Gastroesophageal sphincter (tissue), 4 donors: ENCODE results near the gene ZSCAN5A. TPM values are rescaled to one million over a fixed set of nuclear protein-coding genes. Genes with fewer than 3 reads are reported as not detected.
"Not testable (repeated sequence)": the region's sequence is repeated elsewhere in the genome, so short reads cannot be mapped to it uniquely, and the experiment has no call there.

ENCODE experiments used
- ATAC-seq: fragments of 150-250 bp; one replicate; pipeline ENCODE4 v1.9.1; 2016; ENCODE audit warnings: mild to moderate bottlenecking, moderate library complexity
- H3K27ac ChIP-seq, 4 donors: fragments of 200-600 bp; sonication (generic) in 3 of 4; 1 replicate in 3 of 4; 2 replicates in 1 of 4; pipeline ENCODE4 v1.5.1; 2016 to 2019
- H3K27me3 ChIP-seq: fragments of 200-600 bp; sonication (generic); one replicate; pipeline ENCODE4 v1.5.1; 2019
- H3K36me3 ChIP-seq, 2 donors: fragments of 200-600 bp; sonication (generic); one replicate each; pipeline ENCODE4 v1.5.1; 2019; ENCODE audit warnings: control low read depth in 1 of 2
- H3K4me1 ChIP-seq, 3 donors: fragments of 200-600 bp; sonication (generic); 1 replicate in 2 of 3; 2 replicates in 1 of 3; pipeline ENCODE4 v1.5.1; 2016 to 2019; ENCODE audit warnings: control low read depth in 2 of 3
- H3K4me3 ChIP-seq, 2 donors: fragments of 200-600 bp; sonication (generic); one replicate each; pipeline ENCODE4 v1.5.1; 2019; ENCODE audit warnings: mild to moderate bottlenecking in 1 of 2, moderate library complexity in 1 of 2
- H3K9me3 ChIP-seq, 3 donors: fragments of 200-600 bp; sonication (generic); one replicate each; pipeline ENCODE4 v1.5.1; 2017 to 2019; ENCODE audit warnings: control low read depth in 2 of 3
- CTCF ChIP-seq, 4 experiments: fragments of 200-600 bp in 2 of 4; fragments of 450-650 bp in 2 of 4; sonication (generic) in 1 of 4; IDR thresholded peaks; one replicate each; pipeline ENCODE4 v1.5.1; 2017 to 2019; ENCODE audit warnings: antibody characterized with exemption in 4 of 4, mild to moderate bottlenecking in 2 of 4, moderate library complexity in 2 of 4
- EP300 ChIP-seq: sonication (generic); formaldehyde crosslinking; IDR thresholded peaks from one replicate; pipeline ENCODE4 v1.6.1; 2017; ENCODE audit warnings: antibody characterized with exemption, mild to moderate bottlenecking
- POLR2A ChIP-seq, 2 donors: fragments of 450-650 bp; IDR thresholded peaks; one replicate each; pipeline ENCODE4 v1.6.1; 2017; ENCODE audit warnings: antibody characterized with exemption in 2 of 2, mild to moderate bottlenecking in 2 of 2, moderate library complexity in 1 of 2
- POLR2AphosphoS5 ChIP-seq: sonication (generic); formaldehyde crosslinking; IDR thresholded peaks from one replicate; pipeline ENCODE4 v1.6.1; 2017; ENCODE audit warnings: antibody characterized with exemption
- WGBS, 2 donors: methylation state at CpG; one replicate each; pipeline ENCODE4 v1.1.5; 2018; ENCODE audit warnings: low coverage in 1 of 2; 5-methylcytosine and 5-hydroxymethylcytosine counted together
- total RNA-seq, 4 donors: library from RNA; depleted of rRNA; stranded (reverse); fragments of >200 nt; gene quantifications; one replicate each; pipeline ENCODE4 v1.1.0, GENCODE V29; 2016

The ZSCAN5A gene
- total RNA-seq, 4 donors from 2014 or later, result 3.0 to 6.3 (median 4.0) TPM

- Histone ChIP-seq H3K27ac (no peak overlapping the region), H3K4me1 (peaks cover 0 to 30% (median 0%) of the 10 kb centered on the region in 3 donors), H3K27me3 (no peaks in the 10 kb centered on the region), H3K4me3 (no peak overlapping the region), H3K36me3 (peaks cover 0 to 33% of the 10 kb centered on the region in 2 donors), H3K9me3 (no peaks in the 10 kb centered on the region)
- no peak for ATAC-seq
- 67 to 78% methylated on average over 9 of the region's 10 CpGs for WGBS, 2 donors
- no peak for TF ChIP-seq CTCF (IDR thresholded peaks at IDR 0.05)
- no peak for TF ChIP-seq POLR2AphosphoS5
- TF ChIP-seq EP300, result no peak
- TF ChIP-seq POLR2A (IDR thresholded peaks at IDR 0.05), result no peak
Measured at GRCh38 chr19:56312787-56313657, 1.6 kb downstream of the ZSCAN5A start.

- Histone ChIP-seq H3K4me3 (no peak overlapping the region), H3K27me3 (no peaks in the 10 kb centered on the region), H3K4me1 (peaks cover 0 to 30% (median 0%) of the 10 kb centered on the region in 3 donors), H3K27ac (no peak overlapping the region), H3K36me3 (peaks cover 0 to 33% of the 10 kb centered on the region in 2 donors), H3K9me3 (no peaks in the 10 kb centered on the region)
- no peak for TF ChIP-seq POLR2A (IDR thresholded peaks at IDR 0.05)
- ATAC-seq, result no peak
- 64 to 71% methylated on average over 4 of the region's 4 CpGs for WGBS, 2 donors
Measured at GRCh38 chr19:56312342-56312741, 2.3 kb downstream of the ZSCAN5A start.

GRCh38 chr19:56310462-56310861 is 4.2 kb downstream of the ZSCAN5A start:
- ATAC-seq, result no peak
- Histone ChIP-seq H3K27me3 (no peaks in the 10 kb centered on the region), H3K27ac (no peak overlapping the region), H3K36me3 (peaks cover 0 to 37% of the 10 kb centered on the region in 2 donors), H3K4me1 (peaks cover 0 to 23% (median 0%) of the 10 kb centered on the region in 3 donors), H3K9me3 (no peaks in the 10 kb centered on the region), H3K4me3 (no peak overlapping the region)
- WGBS, 2 donors, result 57 to 64% methylated on average over 3 to 5 of the region's 8 CpGs
- no peak for TF ChIP-seq POLR2A (IDR thresholded peaks at IDR 0.05)
- no peak for TF ChIP-seq EP300
- no peak for TF ChIP-seq CTCF (IDR thresholded peaks at IDR 0.05)
- no peak for TF ChIP-seq POLR2AphosphoS5

- H3K36me3 ChIP-seq, result peaks cover 0 to 45% of the 10 kb centered on the region in 2 donors
- no peak overlapping the region for H3K4me3 ChIP-seq
- no peak for ATAC-seq
- peaks cover 0 to 21% (median 0%) of the 10 kb centered on the region in 3 donors for H3K4me1 ChIP-seq
- 88 to 100% methylated on average over 1 to 2 of the region's 11 CpGs for WGBS, 2 donors
- H3K27ac ChIP-seq, result no peak overlapping the region
- H3K9me3 ChIP-seq, result no peaks in the 10 kb centered on the region
- H3K27me3 ChIP-seq, result no peaks in the 10 kb centered on the region
- peak in 3 of 4 experiments; percentile 23 to 59 (median 25) for TF ChIP-seq CTCF (IDR thresholded peaks at IDR 0.05)
- no peak for TF ChIP-seq POLR2A (IDR thresholded peaks at IDR 0.05)
- no peak for TF ChIP-seq EP300
- TF ChIP-seq POLR2AphosphoS5, result no peak
Measured at GRCh38 chr19:56309511-56310185, 5.0 kb downstream of the ZSCAN5A start.

GRCh38 chr19:56308792-56309191 is 5.8 kb downstream of the ZSCAN5A start:
- ATAC-seq, result no peak
- no peak for TF ChIP-seq POLR2A (IDR thresholded peaks at IDR 0.05)
- no peak for TF ChIP-seq EP300
- no peak for TF ChIP-seq CTCF (IDR thresholded peaks at IDR 0.05)
- TF ChIP-seq POLR2AphosphoS5, result no peak
- no peak overlapping the region for H3K4me3 ChIP-seq
- H3K27ac ChIP-seq, result no peak overlapping the region
- H3K9me3 ChIP-seq, result no peaks in the 10 kb centered on the region
- 78 to 83% methylated on average over 7 of the region's 7 CpGs for WGBS, 2 donors
- H3K4me1 ChIP-seq, result peaks cover 0 to 17% (median 0%) of the 10 kb centered on the region in 3 donors
- peaks cover 0 to 54% of the 10 kb centered on the region in 2 donors for H3K36me3 ChIP-seq
- no peaks in the 10 kb centered on the region for H3K27me3 ChIP-seq

GRCh38 chr19:56307062-56307461 is 7.6 kb downstream of the ZSCAN5A start:
- peaks cover 0 to 59% of the 10 kb centered on the region in 2 donors for H3K36me3 ChIP-seq
- H3K4me1 ChIP-seq, H3K27me3 ChIP-seq, ATAC-seq, H3K9me3 ChIP-seq, H3K4me3 ChIP-seq: not testable (repeated sequence)
- peak overlapping the region in 1 of 4 donors; percentile 44 for H3K27ac ChIP-seq
- 10 to 70% methylated on average over 2 to 4 of the region's 6 CpGs for WGBS, 2 donors
